HG02763 (cell line): ENCODE measurements around the gene DCLK1.

Experiments used
- ATAC-seq: cut with Tn5 transposase; IDR thresholded peaks from one replicate; pipeline ENCODE4 v1.9.1; 2021; ENCODE audit warnings: mild to moderate bottlenecking, moderate library complexity; ENCODE audit not compliant: unreplicated experiment

Gene DCLK1

GRCh38 chr13:35957241-35957731, 173.9 kb downstream of the DCLK1 start:
- no peak for ATAC-seq

DNA sequence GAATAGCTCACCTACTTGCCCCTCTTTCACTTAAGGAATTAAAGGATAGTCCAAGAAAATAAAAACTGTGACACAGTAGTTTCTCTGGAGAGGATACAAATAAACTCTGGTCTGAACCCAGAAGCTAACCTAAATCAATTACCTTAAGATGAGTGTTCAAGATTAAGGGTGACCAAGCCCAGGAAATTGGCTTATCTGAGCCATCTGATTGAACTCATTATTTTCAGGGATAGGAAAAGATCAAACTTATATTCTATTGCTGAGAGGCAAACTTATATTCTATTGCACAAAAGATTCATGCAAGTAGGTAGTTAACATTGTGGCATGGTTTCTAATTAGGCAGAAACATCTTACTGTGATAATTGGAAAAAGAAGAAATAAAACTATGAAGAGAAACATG, 175.1 kb downstream of the DCLK1 start:
- ATAC-seq = no peak

- ATAC-seq = no peak
Measured at GRCh38 chr13:35954207-35954560, 177.0 kb downstream of the DCLK1 start.

GRCh38 chr13:35953537-35954206, 177.5 kb downstream of the DCLK1 start:
- no peak for ATAC-seq

DNA sequence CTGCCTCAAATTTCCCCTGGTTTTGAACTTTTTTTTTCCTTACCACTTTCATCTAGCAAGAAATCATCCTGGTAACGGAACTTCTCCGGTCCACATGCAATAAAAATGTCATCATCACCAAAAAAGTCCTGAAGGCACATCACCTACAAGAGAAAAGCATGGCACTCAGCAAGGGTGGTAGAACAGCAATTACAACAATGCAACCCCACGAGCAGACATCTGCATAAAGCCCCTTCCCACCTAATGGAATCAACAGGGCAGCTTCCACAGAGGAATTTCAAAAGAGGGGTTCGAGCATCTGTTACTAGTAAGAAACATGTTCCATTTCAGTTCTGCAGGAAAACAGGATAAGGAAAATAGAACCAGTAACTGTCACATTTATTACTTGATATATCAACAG, 183.9 kb downstream of the DCLK1 start:
- no peak for ATAC-seq

DNA sequence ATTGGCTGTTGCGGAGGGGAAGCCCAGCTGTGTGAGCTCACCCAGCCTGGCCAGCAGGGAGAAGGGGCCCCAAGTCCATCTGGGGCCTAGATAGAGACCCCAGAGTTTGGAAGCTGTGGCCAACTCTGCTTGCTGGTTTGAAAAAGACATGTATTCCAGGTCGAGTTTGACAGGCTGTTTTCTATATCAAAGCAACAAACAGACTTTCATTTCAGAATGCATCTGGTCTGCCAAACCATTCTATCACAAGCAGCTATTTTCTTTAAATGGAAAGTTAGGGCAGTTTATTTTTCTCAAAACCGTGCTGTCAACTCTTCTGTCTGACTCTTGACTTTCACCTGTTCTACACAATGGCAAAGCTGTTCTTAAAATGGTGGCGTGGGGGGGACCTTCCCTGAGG, 185.8 kb downstream of the DCLK1 start:
- ATAC-seq = no peak

DNA sequence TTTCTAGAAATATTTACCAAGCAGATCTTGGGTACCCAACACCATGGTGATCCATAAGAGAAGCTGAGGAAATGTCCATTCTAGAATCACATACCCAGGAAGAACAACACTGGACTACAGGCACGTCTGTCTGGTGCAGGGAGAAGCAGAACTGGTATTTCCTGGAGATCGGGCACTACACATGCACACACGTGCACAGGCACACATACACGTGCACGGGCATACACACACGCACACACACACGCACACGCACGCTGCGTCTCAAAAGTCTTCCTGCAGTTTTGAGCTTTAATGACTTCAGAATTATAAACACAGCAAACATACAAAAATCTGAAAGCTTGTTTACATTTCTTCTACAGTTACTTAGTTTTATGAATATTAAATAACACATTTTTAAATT, 189.8 kb downstream of the DCLK1 start:
- no peak for ATAC-seq

- ATAC-seq = no peak
Measured at GRCh38 chr13:35940734-35941133, 190.4 kb downstream of the DCLK1 start.

- ATAC-seq = no peak
Measured at GRCh38 chr13:35936246-35936978, 194.8 kb downstream of the DCLK1 start.

DNA sequence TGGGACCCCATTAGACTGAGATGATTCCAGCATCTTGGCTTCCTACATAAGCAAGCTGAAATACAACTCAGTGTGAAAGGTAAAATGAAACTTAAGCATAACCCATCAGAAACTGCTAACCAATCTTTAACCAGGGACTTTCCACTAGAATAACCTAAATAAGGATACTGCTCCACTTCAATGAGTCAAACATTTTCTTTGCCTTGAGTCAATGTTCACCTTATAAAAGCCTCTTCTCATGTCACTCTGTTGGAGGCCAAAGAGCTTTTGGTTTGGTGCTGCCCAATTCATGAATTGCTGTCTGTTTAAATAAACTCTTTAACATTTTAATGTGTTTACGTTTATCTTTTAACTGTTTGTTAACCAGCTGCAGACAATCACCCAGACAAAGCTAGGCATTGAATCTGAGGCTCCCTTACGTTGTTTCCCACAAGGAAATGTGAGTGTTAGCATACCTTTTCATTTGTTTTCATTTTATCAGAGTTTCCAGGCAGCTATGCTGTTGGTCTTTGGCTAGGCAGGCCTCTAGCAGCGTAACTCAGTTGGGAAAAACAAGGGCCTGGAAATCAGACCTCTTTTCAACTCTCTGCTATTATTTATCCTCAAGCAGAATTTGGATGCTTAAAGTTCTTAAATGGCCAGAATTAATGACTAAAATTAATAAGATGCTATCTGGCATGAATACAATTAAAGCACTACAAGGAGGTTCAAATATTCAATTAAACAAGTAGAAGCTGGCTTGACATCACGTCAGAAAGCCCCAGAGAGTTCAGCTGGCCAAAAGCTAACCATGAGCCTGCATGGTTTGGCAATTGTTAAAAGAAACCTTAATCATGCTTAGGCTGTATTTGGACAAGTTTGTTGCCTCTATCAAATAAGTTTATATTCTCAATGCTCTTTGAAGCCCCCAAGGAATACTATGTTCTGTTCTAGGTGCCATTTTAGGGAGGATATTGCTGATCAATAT, 200.2 kb downstream of the DCLK1 start:
- ATAC-seq = peak; percentile 42

- ATAC-seq = no peak
Measured at GRCh38 chr13:35927567-35928021, 203.6 kb downstream of the DCLK1 start.

DNA sequence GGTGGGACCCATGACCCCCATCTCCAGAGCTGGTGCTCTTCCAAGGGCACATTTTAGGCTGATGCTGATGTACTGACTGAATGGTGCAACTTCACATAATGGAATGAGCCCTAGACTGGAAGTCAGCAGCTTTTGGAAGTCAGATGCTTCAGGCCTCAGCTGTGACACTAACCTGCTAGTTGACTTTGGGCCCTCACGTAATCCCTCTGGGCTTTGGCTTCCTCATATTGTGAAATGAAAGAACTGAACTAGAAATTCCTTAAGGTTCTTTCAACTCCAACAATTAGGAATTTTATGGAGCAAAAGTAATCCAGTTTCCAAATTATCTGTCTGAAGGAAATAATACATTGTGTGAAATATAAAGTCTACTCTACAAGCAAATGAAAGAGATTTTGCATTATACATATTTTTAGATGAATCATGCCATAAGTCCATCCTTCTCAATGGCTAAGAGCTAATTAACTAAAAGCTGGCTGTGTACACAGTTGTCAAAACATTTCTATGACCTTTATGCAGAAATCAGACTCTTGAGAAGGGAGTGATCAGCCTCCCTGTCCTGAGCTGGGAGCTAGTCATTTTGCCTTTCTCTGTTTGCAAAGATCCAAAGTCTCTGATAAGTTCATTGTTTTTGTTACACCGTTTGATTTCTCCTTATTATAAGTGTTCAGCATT, 204.2 kb downstream of the DCLK1 start:
- ATAC-seq = no peak

DNA sequence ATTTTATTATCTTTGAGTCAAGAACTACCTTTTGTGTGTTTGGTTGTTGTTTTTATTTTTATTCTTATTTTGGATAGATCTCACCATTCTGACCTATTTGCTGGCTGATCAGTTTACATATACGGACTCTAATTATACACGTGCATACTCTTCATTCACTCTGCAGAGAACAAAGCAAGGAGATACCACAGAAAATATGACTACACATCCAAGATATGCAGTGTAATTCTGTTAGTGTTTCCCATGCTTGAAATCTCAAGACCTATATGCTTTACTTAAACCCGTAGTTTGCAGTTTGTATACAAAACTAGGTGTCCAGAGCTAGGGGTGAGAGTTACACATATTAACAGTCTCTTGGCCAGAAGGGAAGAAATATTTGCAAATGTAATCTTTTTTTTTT, 205.5 kb downstream of the DCLK1 start:
- ATAC-seq = no peak

- no peak for ATAC-seq
Measured at GRCh38 chr13:35923347-35923746, 207.8 kb downstream of the DCLK1 start.

GRCh38 chr13:35920816-35921215, 210.4 kb downstream of the DCLK1 start:
- no peak for ATAC-seq

DNA sequence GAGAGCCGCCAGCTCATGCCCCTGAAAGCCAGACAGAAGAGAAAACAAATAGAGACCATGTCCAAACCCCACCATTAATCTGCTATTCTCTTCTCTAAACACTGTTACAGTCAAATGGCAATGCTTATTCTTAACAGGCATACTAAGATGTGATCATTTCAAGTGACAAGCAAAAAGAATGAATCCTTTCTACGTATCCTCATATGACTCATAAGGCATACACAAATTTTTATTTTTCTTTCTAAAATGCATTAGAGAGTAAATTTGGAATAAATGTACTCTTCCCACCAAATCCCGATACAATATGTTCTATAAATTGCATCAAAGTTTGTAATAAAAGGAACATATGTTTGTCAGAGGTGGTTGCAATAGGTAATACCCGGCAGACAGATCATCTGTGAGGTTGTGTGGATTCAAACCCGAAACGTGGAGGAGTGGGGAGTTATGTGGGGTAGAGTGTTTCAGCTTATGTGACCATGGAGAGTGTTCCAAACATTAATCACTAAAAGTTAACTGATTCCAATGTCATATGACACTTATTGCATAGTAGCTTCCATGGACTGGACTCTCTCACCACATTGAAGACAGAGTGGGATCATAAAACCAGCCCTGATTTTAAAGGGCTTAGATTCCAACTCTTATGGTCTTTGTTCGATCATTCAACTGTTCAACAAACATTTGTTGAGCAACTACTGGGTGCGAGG, 213.1 kb downstream of the DCLK1 start:
- no peak for ATAC-seq

- ATAC-seq = no peak
Measured at GRCh38 chr13:35917252-35917941, 213.8 kb downstream of the DCLK1 start.

- no peak for ATAC-seq
Measured at GRCh38 chr13:35916146-35916545, 215.0 kb downstream of the DCLK1 start.

DNA sequence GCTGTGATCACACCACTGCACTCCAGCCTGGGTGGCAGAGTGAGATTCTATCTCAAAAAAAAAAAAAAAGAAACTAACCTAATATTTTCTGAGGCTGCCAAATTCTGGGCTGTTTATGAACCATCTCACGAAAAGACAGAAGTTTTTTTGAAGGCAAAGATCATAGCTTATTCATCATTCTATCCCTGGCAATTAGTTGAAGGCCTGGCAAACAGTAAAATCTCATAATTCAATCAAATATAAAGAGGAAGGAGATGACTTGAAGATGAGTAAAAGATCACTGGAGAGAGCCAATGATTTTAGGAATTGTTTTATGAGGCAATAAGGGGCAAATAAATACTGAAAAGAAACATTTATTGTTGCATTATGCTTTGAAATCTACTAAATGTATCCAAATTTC, 216.5 kb downstream of the DCLK1 start:
- ATAC-seq = no peak

GRCh38 chr13:35912841-35913240, 218.3 kb downstream of the DCLK1 start:
- ATAC-seq = no peak
